GM21360 (cell line): Measurements from ENCODE around the gene PRKCQ.
"Not testable (repeated sequence)": the region's sequence is repeated elsewhere in the genome, so short reads cannot be mapped to it uniquely, and the experiment has no call there.

Experiments
- ATAC-seq: cut with Tn5 transposase; IDR thresholded peaks from one replicate; pipeline ENCODE4 v1.9.1; 2021; ENCODE audit warnings: mild to moderate bottlenecking, moderate library complexity; ENCODE audit not compliant: unreplicated experiment

Gene PRKCQ

GRCh38 chr10:6463366-6463765, 116.7 kb downstream of the PRKCQ start:
- ATAC-seq = no peak

- ATAC-seq = no peak
Observed at GRCh38 chr10:6461961-6462360, 118.1 kb downstream of the PRKCQ start.

GRCh38 chr10:6460861-6461409, 119.1 kb downstream of the PRKCQ start:
- no peak for ATAC-seq

GRCh38 chr10:6458814-6459213, 121.3 kb downstream of the PRKCQ start:
- no peak for ATAC-seq

GRCh38 chr10:6457376-6457775, 122.7 kb downstream of the PRKCQ start:
- ATAC-seq = no peak

- ATAC-seq = no peak
Observed at GRCh38 chr10:6456067-6456466, 124.0 kb downstream of the PRKCQ start.

- ATAC-seq = no peak
Observed at GRCh38 chr10:6455592-6455991, 124.5 kb downstream of the PRKCQ start.

- no peak for ATAC-seq
Observed at GRCh38 chr10:6446711-6447110, 133.4 kb downstream of the PRKCQ start.

- ATAC-seq = no peak
Observed at GRCh38 chr10:6445671-6446316, 134.3 kb downstream of the PRKCQ start.

- ATAC-seq = not testable (repeated sequence)
Observed at GRCh38 chr10:6439875-6440274, 140.2 kb downstream of the PRKCQ start.

GRCh38 chr10:6431861-6432260, 148.2 kb downstream of the PRKCQ start:
- no peak for ATAC-seq

GRCh38 chr10:6431186-6431585, 148.9 kb downstream of the PRKCQ start:
- ATAC-seq = no peak

GRCh38 chr10:6430423-6430980, 149.6 kb downstream of the PRKCQ start:
- ATAC-seq = no peak

- no peak for ATAC-seq
Observed at GRCh38 chr10:6427357-6427959, 152.6 kb downstream of the PRKCQ start.

GRCh38 chr10:6426317-6426716, 153.8 kb downstream of the PRKCQ start:
- ATAC-seq = no peak

GRCh38 chr10:6423413-6424170, 156.5 kb downstream of the PRKCQ start:
- no peak for ATAC-seq

- ATAC-seq = no peak
Observed at GRCh38 chr10:6423004-6423403, 157.1 kb downstream of the PRKCQ start.

- no peak for ATAC-seq
Observed at GRCh38 chr10:6418613-6419216, 161.4 kb downstream of the PRKCQ start.

- no peak for ATAC-seq
Observed at GRCh38 chr10:6418167-6418566, 161.9 kb downstream of the PRKCQ start.

GRCh38 chr10:6416892-6417512, 163.1 kb downstream of the PRKCQ start:
- ATAC-seq = no peak

- no peak for ATAC-seq
Observed at GRCh38 chr10:6411436-6411835, 168.6 kb downstream of the PRKCQ start.
